HCEC 1CT (cell line): ENCODE measurements around the gene ZNF766.
"Not testable (repeated sequence)": the region's sequence is repeated elsewhere in the genome, so short reads cannot be mapped to it uniquely, and the experiment has no call there.

ENCODE experiments used
- DNase-seq: peaks from one replicate; pipeline ENCODE4 v3.0.0-alpha.2; 2017

The ZNF766 gene

DNA sequence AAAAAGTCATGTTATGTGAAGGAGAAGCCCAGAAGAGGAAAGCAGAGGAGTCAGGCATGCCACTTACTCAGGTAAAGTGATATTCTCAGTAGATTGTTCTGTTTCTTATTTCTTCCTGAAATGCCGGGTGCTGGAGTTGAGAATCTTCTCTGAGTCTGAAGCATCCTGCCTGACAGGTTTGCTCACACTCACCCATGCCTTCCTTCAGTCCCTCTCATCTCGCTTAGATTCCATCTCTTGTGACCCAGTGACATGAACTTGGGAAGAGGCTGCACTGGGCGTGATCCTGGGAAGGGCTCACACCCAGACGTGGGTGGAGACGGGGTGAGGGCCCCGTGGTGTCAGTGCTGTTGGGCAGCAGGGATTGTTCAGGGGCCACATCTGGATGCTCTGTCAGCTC, 8.1 kb downstream of the ZNF766 start:
- no peak for DNase-seq

DNA sequence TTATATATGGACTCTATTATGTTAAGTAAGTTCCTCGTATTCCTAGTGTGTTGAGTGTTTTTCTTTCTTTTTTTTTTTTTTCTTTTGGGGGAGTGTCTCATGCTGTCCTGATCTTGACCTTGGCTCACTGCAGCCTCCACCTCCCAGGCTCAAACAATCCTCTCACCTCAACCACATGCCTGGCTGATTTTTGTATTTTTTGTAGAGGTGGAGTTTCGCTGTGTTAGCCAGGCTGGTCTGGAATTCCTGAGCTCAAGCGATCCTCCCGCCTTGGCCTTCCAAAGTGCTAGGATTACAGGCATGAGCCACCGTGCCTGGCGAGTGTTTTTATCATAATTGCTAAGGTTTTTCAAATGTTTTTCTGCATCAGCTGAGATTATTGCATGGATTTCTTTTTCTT, 16.9 kb downstream of the ZNF766 start:
- no peak for DNase-seq

DNA sequence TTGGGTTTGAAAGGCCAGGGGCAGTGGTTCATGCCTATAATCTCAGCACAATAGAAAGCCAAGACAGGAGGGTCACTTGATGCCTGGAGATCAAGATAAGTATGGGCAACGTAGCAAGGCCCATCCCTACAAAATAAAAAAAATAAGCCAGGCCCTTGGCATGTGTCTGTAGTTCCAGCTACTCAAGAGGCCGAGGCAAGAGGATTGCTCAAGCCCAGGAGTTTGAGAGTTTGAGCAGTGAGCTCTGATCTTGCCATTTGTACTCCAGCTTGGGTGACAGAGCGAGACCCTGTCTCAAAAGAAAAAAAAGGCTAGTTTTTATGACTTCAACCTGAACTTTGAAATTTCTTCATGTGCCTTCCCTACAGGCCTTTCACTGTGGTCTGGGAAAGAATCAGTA, 22.4 kb downstream of the ZNF766 start:
- no peak for DNase-seq

DNA sequence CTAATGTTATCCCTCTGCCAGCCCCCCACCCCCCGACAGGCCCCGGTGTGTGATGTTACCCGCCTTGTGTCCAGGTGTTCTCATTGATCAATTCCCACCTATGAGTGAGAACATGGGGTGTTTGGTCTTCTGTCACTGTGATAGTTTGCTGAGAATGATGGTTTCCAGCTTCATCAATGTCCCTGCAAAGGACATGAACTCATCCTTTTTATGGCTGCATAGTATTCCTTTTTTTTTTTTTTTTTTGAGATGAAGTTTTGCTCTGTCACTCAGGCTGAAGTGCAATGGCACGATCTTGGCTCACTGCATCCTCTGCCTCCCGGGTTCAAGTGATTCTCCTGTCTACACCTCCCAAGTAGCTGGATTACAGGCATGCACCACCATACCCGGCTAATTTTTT, 23.6 kb downstream of the ZNF766 start:
- not testable (repeated sequence) for DNase-seq

DNA sequence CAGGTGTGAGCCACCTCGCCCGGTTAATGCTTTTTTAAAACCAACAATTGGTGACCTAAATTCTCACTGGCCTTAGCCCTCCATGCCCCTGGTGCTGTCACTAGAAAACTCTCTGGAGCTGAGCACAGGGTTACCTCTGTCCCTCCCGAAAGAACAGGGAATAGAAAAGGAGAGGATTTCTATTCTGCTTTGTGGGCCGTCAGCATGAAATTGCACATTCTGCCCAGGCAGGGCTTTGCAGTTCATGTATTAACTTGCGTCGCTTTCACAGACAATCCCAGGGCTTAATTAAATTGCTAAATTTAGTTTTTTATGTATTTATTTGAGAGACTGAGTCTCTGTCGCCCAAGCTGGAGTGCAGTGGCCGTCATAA, 27.0 kb downstream of the ZNF766 start:
- no peak for DNase-seq

DNA sequence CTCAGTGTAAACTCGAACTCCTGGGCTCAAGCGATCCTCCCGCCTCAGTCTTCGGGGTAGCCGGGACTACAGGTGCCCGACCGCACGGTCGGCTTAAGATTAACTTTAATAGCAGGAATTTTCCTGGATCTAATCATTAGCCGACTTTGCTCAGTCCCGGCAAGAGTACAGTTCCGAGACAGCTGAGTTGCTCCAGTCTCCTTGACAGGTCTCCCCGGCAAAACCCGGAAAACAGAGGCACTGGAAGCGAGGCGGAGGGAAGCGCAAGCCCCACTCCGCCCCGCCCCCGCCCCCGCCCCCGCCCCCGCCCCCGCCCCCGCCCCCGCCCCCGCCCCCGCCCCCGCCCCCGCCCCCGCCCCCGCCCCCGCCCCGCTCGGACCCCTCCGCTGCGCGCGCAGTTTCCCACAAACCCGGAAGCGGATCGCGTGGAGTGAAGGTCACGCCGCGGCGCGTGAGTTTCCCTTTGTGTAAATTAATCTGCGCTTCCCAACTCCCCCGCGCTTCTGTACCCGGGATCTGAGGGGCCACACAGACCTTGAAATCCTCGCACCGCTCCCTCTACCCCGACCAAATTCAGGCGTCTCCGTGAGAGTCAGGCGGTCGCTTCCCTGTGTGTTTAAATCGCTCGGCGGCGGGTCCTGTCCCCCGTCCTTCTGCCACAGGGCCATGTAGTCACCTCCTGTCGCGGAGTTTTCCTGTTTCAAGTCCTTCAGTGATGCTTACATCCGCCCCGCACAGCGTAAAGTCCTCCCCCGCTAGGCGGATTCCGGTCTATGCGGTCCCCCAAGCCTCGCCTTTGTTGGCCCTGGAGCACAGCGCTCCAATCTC, 27.6 kb downstream of the ZNF766 start, which contains the start of gene ZNF480:
Gene ZNF480 (plus strand): TSS at position 397 of the 828 bp plus-strand sequence. CDS start 3,244 bp downstream, outside the sequence.
- peak; percentile 67 for DNase-seq

DNA sequence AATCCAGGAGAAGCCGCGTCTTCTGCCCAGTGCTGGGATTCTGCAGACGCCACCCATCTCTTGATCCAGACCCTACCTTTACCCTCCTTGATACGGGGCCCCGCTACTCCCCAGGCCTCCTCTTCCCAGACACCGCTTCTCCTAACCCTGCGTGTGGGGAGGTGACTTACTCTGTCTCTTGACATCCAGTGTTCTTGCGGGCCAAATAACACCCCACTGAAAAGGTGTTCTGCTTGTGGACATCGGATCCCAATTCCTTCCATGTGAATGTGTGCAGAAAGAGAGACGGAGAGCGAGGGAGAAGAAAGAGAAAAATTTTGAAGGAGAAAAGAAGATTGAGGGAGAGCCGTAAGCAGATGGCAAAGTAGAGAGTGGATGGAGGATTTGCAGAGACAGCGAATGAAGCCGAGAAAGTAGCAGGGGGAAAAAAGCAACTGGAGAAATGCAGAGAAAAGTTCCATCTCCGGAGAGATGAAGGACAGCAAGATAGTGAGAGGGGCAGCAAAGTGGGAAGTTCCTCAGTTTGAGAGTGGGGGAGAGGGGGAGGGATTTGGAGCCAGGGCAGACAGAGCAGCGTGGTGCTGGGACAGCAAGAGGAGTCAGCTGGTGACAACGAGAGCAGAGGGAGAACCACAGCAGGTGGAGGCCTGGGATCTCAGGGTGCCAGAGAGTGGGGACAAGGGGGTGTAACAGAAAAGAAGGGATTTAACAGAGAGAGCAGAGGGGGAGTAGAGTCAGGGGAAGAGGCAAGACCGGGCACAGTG, 28.4 kb downstream of the ZNF766 start:
- no peak for DNase-seq

DNA sequence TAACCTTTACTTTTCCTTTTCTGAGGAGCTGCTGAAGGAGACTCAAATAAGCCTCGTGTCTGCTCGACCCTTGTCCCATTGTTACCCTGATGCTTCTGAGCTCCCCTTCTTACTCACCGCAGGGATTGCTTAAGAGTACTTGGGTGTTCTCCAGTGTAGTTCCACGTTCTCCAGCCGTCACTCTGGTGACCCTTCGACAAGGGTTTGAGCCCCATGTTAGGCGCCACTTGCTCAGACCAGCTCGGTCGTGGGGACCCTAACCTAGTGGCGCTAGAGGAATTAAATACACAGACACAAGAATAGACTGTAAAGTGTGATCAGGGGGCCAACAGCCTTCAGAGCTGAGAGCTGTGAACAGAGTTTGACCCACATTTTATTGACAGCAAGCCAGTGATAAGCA, 37.9 kb downstream of the ZNF766 start:
- DNase-seq: no peak

DNA sequence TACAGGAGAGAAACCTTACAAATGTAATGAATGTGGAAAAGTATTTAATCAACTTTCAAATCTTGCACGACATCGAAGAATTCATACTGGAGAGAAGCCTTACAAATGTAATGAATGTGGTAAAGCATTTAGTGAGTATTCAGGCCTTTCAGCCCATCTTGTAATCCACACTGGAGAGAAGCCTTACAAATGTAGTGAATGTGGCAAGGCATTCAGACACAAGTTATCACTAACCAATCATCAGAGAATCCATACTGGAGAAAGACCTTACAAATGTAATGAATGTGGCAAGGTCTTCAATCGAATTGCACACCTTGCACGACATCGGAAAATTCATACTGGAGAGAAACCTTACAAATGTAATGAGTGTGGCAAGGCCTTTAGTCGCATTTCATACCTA, 53.0 kb downstream of the ZNF766 start:
- no peak for DNase-seq

DNA sequence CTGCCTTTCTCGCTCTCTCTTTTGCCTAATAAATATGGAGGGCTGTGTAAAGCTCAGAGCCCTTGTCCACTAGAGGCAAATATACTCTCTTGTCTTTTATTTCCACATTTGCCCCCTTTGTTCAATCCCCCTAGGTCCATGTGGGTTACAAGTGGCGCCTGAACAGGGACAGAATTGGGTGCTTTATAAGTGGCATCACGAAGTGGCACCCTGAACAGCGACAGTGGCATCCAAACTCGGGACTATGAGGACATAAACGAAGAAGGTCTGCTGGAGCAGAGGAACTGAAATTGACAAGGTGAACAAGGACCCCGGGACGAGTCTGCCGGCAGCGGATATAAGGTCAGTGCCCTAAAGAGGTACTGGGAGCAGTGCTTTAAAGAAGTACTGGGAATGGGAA, 62.4 kb downstream of the ZNF766 start:
- DNase-seq: no peak

DNA sequence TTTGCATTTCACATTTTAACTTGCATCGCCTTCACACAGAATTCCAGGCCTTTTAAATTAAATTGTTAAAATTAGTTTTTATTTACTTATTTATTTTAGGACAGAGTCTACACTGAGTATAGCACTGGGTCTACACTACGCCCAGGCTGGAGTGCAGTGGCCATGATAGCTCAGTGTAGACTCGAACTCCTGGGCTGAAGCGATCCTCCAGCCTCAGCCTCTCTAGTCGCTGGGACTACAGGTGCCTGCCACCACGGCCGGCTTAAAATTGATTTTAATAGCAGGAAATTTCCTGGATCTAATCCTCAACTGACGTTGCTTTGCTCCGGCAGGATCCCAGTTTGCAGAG, 66.4 kb downstream of the ZNF766 start:
- no peak for DNase-seq

DNA sequence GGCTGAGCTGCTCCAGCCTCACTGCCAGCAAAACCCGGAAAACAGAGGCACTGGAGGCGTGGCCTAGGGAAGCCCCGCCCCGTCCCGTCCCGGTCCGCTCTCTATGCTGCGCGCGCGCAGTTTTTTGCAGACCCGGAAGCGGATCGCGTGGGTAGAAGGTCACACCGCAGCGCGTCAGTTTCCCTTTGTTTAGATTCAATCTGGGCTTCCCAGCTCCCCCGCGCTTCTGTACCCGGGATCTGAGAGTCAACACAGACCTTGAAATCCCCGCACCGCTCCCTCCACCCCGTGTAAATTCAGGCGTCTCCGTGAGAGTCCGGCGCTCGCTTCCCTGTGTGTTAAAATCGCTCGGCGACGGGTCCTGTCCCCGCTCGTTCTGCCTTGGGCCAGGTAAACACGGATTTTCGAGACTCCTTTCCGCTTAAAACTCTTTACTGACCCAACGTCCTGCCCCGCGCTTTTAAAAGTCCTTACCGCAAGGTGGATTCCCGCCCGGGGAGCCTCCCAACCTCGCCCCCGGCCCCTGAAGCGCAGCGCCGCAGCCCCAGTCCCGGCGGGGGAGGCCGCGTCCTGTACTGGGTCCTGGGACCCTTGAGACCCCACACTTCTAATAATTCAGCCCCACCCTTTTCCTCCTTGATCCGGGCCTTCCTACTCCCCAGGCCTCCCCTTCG, 66.9 kb downstream of the ZNF766 start, which contains the start of gene ZNF610:
Gene ZNF610 (plus strand): TSS at position 127 of the 674 bp plus-strand sequence. CDS start 12,930 bp downstream, outside the sequence.
- DNase-seq: peak; percentile 76

DNA sequence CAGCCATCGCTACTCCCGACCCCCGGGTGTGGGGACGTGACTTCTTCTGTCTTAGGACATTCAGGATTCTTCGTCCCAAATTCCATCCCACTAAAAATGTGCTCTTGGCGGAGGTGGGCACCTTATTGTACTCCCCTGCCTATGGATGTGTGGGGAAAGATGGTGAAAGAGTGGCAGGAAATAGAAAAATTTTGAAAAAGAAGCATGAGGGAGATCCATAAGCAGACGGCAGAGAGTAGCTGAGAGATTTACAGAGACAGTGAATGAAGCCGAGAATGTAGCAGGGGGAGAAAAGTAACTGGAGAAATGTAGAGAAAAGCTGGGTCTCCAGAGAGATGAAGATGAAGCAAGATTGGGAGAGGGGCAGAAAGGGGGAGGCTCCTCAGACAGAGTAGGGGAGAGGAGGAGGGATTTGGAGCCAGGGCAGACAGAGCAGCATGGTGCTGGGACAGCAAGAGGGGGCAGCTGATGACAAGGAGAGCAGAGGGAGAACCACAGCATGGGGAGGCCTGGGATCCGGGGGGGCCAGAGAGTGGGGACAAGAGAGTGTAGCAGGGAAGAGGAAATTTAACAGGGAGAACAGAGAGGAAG, 67.5 kb downstream of the ZNF766 start:
- DNase-seq: no peak

DNA sequence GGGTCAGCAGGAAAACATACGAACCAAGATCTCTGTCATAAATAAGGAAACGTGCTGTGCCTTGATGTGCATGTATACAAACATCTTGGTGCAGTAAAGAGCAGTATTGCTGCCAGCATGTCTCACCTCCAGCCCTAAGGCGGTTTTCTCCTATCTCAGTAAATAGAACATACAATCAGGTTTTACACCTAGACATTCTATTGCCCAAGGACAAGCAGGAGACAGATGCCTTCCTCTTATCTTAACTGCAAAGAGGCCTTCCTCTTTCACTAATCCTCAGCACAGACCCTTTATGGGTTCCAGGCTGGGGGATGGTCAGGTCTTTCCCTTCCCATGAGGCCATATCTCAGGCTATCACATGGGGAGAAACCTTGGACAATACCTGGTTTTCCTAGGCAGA, 69.6 kb downstream of the ZNF766 start:
- DNase-seq: not testable (repeated sequence)

DNA sequence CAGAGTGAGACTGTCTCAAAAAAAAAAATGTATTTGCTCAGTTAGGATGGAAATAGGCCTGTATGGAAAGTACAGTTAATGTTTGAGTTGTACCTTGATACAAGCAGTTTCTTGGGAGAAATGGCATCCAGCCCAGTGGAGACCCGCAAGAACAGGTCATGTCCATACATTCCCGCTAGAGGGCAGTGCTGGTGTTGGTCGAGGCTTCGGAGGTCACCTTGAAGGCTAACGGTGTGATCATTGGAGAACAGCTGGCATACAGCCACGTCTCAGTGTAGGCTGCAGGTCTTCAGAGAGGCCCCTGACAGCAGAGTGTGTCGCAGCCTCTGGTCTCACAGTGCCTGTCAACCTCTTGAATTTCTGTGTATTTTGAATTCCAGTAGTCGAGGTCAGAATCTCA, 74.2 kb downstream of the ZNF766 start:
- DNase-seq: no peak

DNA sequence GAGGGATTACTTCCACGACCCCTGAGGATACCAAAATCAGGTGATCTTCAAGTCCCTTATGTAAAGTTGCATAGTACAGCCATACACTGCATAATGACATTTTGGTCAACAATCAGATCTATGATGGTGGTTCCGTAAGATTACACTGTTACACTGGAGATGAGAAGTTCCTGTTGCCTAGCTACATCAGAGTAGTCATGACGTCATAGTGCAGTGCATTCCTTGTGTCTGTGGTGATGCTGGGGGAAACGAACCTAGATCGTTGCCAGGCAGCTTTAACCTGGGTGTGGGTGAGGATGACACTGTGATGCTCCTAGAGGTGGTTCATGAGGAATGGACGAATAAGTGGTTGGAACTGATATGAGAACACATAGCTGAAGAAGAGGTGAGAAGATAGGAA, 75.8 kb downstream of the ZNF766 start:
- no peak for DNase-seq
